HG02938 (cell line): ENCODE data around the gene CGREF1.

Experiments
- ATAC-seq: cut with Tn5 transposase; IDR thresholded peaks from one replicate; pipeline ENCODE4 v1.9.1; 2021; ENCODE audit warnings: mild to moderate bottlenecking, moderate library complexity; ENCODE audit not compliant: unreplicated experiment

CGREF1 gene

GRCh38 chr2:27051902-27052645 lies 66.9 kb downstream of the CGREF1 start:
- no peak for ATAC-seq

- ATAC-seq: peak; percentile 70
These were observed 67.7 kb downstream of the CGREF1 start, which contains the start of gene AGBL5 for GRCh38 chr2:27050996-27051901. AGBL5 (plus strand) TSS chr2:27051668; CDS start chr2:27052959, 1,291 bp downstream.
